ENCODE results near the gene POMT1. TPM values are rescaled to one million over a fixed set of nuclear protein-coding genes. Genes with fewer than 3 reads are reported as not detected.
"Not testable (repeated sequence)": the region's sequence is repeated elsewhere in the genome, so short reads cannot be mapped to it uniquely, and the experiment has no call there.

Gene POMT1
- total RNA-seq, 2 experiments from 2014 or later = 41.5 to 53.7 TPM

- no peak overlapping the region for H3K27ac Mint-ChIP-seq
- no peak overlapping the region for H3K4me3 Mint-ChIP-seq
- no peak for ATAC-seq
- no peaks in the 10 kb centered on the region for H3K9me3 Mint-ChIP-seq (ENCODE audit: low read depth)
- peaks cover 15% of the 10 kb centered on the region for H3K4me1 Mint-ChIP-seq
- CTCF ChIA-PET = no interaction called here
- H3K36me3 Mint-ChIP-seq = peaks cover 69% of the 10 kb centered on the region
- no peak for DNase-seq
- H3K27me3 Mint-ChIP-seq = no peaks in the 10 kb centered on the region
Measured at GRCh38 chr9:131494296-131494870, 8.3 kb upstream of the POMT1 start.

DNA sequence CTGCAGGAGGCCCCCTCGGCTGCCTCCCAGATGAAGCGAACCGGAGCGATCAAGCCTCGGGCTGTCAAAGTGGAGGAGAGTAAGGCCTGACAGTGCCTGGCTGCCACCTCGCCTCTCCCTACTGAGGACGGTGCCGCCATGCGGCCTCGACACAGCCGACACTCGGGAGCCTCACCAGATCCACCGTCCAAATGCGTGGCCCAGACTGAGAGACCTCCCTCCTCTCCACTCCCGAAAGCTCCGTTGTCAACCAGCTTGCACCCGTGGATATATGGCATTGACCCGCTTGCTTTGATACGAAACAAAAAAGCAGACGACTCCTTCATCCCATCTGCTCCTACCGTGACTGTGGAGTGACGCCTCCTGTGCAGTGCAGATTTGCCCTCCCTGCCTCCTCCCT is 6.9 kb upstream of the POMT1 start:
- no peak for ATAC-seq
- DNase-seq = no peak
- no peaks in the 10 kb centered on the region for H3K27me3 Mint-ChIP-seq
- no peaks in the 10 kb centered on the region for H3K9me3 Mint-ChIP-seq (ENCODE audit: low read depth)
- H3K4me3 Mint-ChIP-seq = no peak overlapping the region
- H3K27ac Mint-ChIP-seq = no peak overlapping the region
- H3K36me3 Mint-ChIP-seq = peaks cover 60% of the 10 kb centered on the region
- H3K4me1 Mint-ChIP-seq = peaks cover 28% of the 10 kb centered on the region
- CTCF ChIA-PET = interaction anchor here (0.9 kb wide), 1 partner anchor 12 kb away, joined by 4 read pairs; no protein-coding TSS in a partner anchor

DNA sequence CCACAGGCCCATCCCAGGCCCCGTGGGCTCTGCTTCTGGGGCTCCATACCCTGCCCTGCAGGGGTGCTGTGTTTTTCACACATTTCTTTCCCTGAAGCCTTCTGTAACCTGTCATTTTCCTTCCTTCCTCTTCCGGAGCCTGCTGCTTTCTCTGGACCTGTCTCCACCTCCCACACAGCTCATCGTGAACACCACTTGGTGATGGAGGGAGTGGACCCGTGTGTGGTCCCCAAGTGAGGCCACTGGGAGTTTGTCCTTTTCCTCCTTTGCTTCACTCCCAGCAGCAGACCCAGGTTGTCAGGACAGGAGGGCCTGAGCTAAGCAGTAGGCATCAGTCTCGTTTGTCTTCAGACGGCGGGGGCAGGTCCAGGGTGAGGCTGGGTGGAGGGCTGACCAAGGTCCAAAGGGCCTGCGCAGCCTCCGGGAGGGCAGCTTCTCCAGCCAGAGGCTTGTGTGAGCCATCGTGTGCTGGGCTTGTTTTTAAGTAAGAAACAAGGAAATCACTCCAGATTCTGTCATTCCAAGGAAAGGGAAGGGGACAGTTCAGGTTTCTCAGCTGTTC is 5.8 kb upstream of the POMT1 start:
- Mint-ChIP-seq H3K9me3 (ENCODE audit: low read depth) (no peaks in the 10 kb centered on the region), H3K27ac (no peak overlapping the region), H3K36me3 (peaks cover 55% of the 10 kb centered on the region), H3K27me3 (no peaks in the 10 kb centered on the region), H3K4me3 (no peak overlapping the region), H3K4me1 (peaks cover 40% of the 10 kb centered on the region)
- DNase-seq = no peak
- ATAC-seq = no peak
- CTCF ChIA-PET = interaction anchor here (1.1 kb wide), 1 partner anchor 244 kb away, joined by 4 read pairs; no protein-coding TSS in a partner anchor

DNA sequence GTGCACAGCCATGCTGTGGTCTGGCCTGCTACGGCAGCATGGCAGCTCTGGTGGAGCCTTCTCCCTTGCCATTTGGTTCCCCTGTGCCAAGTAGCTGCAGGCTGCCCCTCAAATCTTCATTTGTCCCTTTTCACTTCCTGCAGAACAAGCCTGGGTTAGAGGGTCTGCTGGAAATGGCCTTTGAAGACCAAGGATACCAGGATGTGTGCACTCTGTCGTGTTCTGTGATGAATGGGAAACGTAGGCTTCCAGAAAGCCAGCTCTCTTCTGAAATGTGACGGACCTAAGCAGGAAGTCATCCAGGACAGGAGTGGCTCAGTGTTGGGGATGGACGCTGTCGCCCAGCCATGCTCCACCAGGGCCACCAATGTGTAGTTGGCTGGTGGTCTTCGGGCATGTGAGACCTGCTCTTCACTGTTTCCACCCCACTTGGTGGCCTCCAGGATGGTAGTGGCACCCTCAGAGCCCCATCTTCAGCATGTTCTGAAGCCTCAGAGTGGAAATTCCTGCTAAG is 3.4 kb upstream of the POMT1 start:
- no peaks in the 10 kb centered on the region for H3K27me3 Mint-ChIP-seq
- peaks cover 58% of the 10 kb centered on the region for H3K4me1 Mint-ChIP-seq
- no peaks in the 10 kb centered on the region for H3K9me3 Mint-ChIP-seq (ENCODE audit: low read depth)
- DNase-seq = no peak
- CTCF ChIA-PET = interaction anchor here (0.8 to 3.2 kb wide), 8 partner anchors 15 to 246 kb away, joined by 3 to 12 read pairs (median 4); partner anchors contain the start of gene RAPGEF1
- H3K27ac Mint-ChIP-seq = peak overlapping the region; percentile 79
- peaks cover 34% of the 10 kb centered on the region for H3K36me3 Mint-ChIP-seq
- no peak for ATAC-seq
- H3K4me3 Mint-ChIP-seq = no peak overlapping the region

DNA sequence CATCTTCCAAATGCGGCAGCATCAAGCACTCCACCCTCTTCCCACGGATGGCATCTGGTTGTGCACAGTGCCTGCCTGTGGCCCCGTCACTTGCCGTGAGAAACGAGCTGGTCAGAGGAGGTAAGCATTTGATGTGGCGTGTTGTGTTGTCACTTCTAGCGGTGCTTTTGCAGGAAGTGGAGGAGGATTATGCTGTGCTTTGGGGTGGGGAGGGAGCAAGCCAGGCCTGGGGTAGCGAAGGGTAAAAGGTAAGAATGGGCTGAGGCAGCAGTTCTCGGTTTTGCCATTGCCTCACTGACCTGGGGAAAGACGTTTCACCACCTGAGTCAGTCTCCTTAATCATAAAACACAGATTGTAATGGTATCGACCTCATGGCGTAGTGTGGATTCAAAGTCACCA is 2.3 kb upstream of the POMT1 start:
- Mint-ChIP-seq H3K9me3 (ENCODE audit: low read depth) (no peaks in the 10 kb centered on the region), H3K4me3 (peak overlapping the region; percentile 59), H3K4me1 (peaks cover 65% of the 10 kb centered on the region), H3K27ac (peak overlapping the region; percentile 86), H3K36me3 (peaks cover 33% of the 10 kb centered on the region), H3K27me3 (no peaks in the 10 kb centered on the region)
- DNase-seq (peak; percentile 86), ATAC-seq (peak; percentile 43)
- CTCF ChIA-PET = interaction anchor here (0.8 to 3.2 kb wide), 15 partner anchors 8 to 254 kb away, joined by 3 to 12 read pairs (median 3); partner anchors contain the start of gene RAPGEF1

DNA sequence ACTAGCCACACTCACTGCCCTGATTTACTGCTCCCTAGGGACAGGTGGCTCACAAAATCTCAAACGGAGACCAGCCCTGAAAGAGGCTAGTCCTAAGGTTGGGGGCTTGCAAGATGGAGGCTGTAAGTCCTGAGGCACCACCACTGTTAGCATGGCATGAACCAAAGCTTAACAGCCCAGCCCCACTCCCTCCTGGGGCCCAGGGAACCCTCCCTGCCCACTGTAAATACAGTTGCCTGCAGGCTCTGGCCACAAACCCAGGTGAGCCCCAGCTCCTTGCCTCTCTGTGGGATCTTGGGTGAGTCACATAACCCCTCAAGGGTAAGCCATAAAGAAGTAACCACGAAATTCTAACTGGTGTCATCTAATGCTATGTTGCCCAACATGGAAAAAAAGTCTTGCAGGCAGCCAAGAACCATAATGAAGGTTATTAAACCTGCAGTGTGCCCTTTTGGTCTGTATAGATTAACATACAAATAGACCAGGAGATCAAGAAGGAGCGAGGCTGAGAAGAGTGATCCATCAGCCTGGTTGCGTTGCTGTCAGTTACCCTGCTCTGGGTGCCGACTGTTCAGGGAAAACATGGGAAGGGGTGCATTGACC is 1.7 kb upstream of the POMT1 start:
- Mint-ChIP-seq H3K27ac (peak overlapping the region; percentile 86), H3K9me3 (ENCODE audit: low read depth) (no peaks in the 10 kb centered on the region), H3K27me3 (no peaks in the 10 kb centered on the region), H3K36me3 (peaks cover 30% of the 10 kb centered on the region), H3K4me1 (peaks cover 67% of the 10 kb centered on the region), H3K4me3 (peak overlapping the region; percentile 59)
- ATAC-seq = peak; percentile 41
- DNase-seq = peak; percentile 85
- CTCF ChIA-PET = interaction anchor here (0.8 to 3.2 kb wide), 13 partner anchors 9 to 254 kb away, joined by 3 to 12 read pairs (median 3); partner anchors contain the start of gene RAPGEF1

- peak; percentile 92 for DNase-seq
- Mint-ChIP-seq H3K36me3 (peaks cover 19% of the 10 kb centered on the region), H3K27ac (peak overlapping the region; percentile 84), H3K4me1 (peaks cover 58% of the 10 kb centered on the region), H3K27me3 (no peaks in the 10 kb centered on the region), H3K4me3 (peak overlapping the region; percentile 87), H3K9me3 (ENCODE audit: low read depth) (no peaks in the 10 kb centered on the region)
- peak; percentile 50 for ATAC-seq
- CTCF ChIA-PET = interaction anchor here (0.6 to 2.4 kb wide), 16 partner anchors 8 to 818 kb away, joined by 3 to 10 read pairs (median 4); no protein-coding TSS in a partner anchor
Measured at GRCh38 chr9:131503626-131504465, 1.1 kb downstream of the POMT1 start.

GRCh38 chr9:131505012-131505411 is 2.3 kb downstream of the POMT1 start:
- CTCF ChIA-PET = interaction anchor here (2.4 kb wide), 1 partner anchor 80 kb away, joined by 7 read pairs; no protein-coding TSS in a partner anchor
- ATAC-seq (no peak), DNase-seq (no peak)
- no peaks in the 10 kb centered on the region for H3K9me3 Mint-ChIP-seq (ENCODE audit: low read depth)
- H3K36me3 Mint-ChIP-seq = peaks cover 16% of the 10 kb centered on the region
- H3K4me3 Mint-ChIP-seq = no peak overlapping the region
- no peak overlapping the region for H3K27ac Mint-ChIP-seq
- peaks cover 47% of the 10 kb centered on the region for H3K4me1 Mint-ChIP-seq
- H3K27me3 Mint-ChIP-seq = no peaks in the 10 kb centered on the region

DNA sequence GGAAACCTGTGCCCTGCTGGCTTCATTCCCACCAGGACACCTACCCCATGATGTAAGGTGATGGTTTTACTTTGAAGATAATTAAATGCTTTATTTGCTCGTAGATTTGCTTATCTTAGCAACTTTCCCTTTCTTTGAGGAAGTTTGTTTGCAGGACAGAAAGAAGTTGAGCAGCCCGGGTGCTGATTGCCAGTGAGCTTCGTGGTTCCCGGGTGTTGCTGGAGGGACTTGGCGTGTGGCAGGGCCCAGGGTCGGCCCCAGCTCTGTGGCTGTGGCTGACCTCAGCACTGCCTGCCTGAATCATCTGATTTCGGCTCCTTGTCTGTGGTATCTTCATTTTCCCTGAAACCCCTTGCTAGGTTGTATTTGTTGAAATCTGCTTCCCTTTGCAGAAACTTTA is 8.7 kb downstream of the POMT1 start:
- ATAC-seq = no peak
- CTCF ChIA-PET = interaction anchor here (1.1 kb wide), 1 partner anchor 8 kb away, joined by 3 read pairs; the partner anchor contains the start of gene POMT1
- Mint-ChIP-seq H3K36me3 (peaks cover 26% of the 10 kb centered on the region), H3K4me3 (no peak overlapping the region), H3K27me3 (no peaks in the 10 kb centered on the region), H3K27ac (no peak overlapping the region), H3K4me1 (no peaks in the 10 kb centered on the region), H3K9me3 (ENCODE audit: low read depth) (no peaks in the 10 kb centered on the region)
- no peak for DNase-seq

DNA sequence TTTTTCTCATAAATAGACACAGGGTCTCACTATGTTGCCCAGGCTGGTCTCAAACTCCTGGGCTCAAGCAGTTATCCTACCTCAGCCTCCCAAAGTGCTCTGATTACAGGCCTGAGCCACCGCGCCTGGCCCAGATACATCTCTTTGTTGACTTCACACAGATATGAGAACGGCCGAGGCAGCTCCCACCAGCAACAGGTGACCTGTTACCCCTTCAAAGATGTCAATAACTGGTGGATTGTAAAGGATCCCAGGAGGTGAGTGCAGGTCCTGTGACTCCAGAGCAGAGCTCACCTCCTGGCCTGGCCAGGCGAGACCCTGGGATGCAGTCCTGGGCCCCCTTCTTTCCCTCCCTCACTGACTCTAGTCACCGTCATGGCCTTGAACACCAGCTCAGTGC is 9.2 kb downstream of the POMT1 start:
- peaks cover 24% of the 10 kb centered on the region for H3K36me3 Mint-ChIP-seq

DNA sequence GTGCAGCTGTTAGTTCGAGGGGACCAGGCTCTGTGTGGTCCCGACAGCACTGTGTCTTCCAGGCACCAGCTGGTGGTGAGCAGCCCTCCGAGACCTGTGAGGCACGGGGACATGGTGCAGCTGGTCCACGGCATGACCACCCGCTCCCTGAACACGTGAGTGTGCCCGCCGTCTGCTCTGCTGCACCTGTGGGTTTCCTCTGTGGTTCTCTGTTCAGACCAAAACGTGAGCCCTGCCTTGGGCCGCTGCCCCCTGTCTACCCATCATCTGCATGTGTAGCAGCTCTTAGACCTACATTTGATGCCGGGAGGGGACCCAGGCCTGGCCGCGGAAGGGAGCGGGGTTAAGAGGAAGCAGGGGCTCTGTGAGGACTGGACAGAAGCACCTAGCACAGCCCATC is 10.5 kb downstream of the POMT1 start:
- DNase-seq (no peak), ATAC-seq (no peak)
- Mint-ChIP-seq H3K27ac (no peak overlapping the region), H3K4me1 (no peaks in the 10 kb centered on the region), H3K36me3 (peaks cover 26% of the 10 kb centered on the region), H3K4me3 (no peak overlapping the region), H3K9me3 (ENCODE audit: low read depth) (no peaks in the 10 kb centered on the region), H3K27me3 (no peaks in the 10 kb centered on the region)
- CTCF ChIA-PET = interaction anchor here (1.4 kb wide), 1 partner anchor 10 kb away, joined by 6 read pairs; no protein-coding TSS in a partner anchor

More for the DNA sequence above, 9.2 kb downstream of the POMT1 start:
- H3K4me1 Mint-ChIP-seq = no peaks in the 10 kb centered on the region
- no peak overlapping the region for H3K4me3 Mint-ChIP-seq
- CTCF ChIA-PET = interaction anchor here (1.1 kb wide), 1 partner anchor 9 kb away, joined by 3 read pairs; the partner anchor contains the start of gene POMT1
- DNase-seq = no peak
- ATAC-seq = no peak
- no peak overlapping the region for H3K27ac Mint-ChIP-seq
- H3K27me3 Mint-ChIP-seq = no peaks in the 10 kb centered on the region
- H3K9me3 Mint-ChIP-seq (ENCODE audit: low read depth) = no peaks in the 10 kb centered on the region

DNA sequence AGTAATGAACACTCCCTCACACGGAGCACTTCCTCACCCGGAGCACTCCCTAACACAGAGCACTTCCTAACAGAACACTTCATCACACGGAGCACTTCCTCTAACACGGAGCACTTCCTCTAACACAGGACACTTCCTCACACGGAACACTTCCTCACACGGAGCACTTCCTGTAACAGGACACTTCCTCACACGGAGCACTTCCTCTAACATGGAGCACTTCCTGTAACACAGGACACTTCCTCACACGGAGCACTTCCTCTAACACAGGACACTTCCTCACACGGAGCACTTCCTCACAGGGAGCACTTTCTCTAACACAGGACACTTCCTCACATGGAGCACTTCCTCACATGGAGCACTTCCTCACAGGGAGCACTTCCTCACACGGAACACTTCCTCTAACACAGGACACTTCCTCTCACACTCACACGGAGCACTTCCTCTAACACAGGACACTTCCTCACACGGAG is 12.9 kb downstream of the POMT1 start:
- DNase-seq; CTCF ChIA-PET; H3K4me3 Mint-ChIP-seq; H3K27ac Mint-ChIP-seq; H3K9me3 Mint-ChIP-seq (ENCODE audit: low read depth); H3K27me3 Mint-ChIP-seq; H3K4me1 Mint-ChIP-seq; ATAC-seq: not testable (repeated sequence)
- peaks cover 27% of the 10 kb centered on the region for H3K36me3 Mint-ChIP-seq

DNA sequence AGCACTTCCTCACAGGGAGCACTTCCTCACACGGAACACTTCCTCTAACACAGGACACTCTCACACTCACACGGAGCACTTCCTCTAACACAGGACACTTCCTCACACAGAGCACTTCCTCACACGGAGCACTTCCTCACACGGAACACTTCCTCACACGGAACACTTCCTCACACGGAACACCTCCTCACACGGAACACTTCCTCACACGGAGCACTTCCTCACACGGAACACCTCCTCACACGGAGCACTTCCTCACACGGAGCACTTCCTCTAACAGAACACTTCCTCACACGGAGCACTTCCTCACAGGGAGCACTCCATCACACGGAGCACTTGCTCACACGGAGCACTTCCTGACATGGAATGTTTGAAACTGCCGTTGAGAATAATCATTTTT is 13.4 kb downstream of the POMT1 start:
- DNase-seq (no peak), ATAC-seq (no peak)
- Mint-ChIP-seq H3K27ac (no peak overlapping the region), H3K36me3 (peaks cover 22% of the 10 kb centered on the region), H3K27me3 (no peaks in the 10 kb centered on the region), H3K4me1 (no peaks in the 10 kb centered on the region), H3K4me3 (no peak overlapping the region), H3K9me3 (ENCODE audit: low read depth) (no peaks in the 10 kb centered on the region)
- CTCF ChIA-PET = no interaction called here
